ENCODE data around the gene TUBB.
"Not testable (repeated sequence)": the region's sequence is repeated elsewhere in the genome, so short reads cannot be mapped to it uniquely, and the experiment has no call there.

Gene TUBB

DNA sequence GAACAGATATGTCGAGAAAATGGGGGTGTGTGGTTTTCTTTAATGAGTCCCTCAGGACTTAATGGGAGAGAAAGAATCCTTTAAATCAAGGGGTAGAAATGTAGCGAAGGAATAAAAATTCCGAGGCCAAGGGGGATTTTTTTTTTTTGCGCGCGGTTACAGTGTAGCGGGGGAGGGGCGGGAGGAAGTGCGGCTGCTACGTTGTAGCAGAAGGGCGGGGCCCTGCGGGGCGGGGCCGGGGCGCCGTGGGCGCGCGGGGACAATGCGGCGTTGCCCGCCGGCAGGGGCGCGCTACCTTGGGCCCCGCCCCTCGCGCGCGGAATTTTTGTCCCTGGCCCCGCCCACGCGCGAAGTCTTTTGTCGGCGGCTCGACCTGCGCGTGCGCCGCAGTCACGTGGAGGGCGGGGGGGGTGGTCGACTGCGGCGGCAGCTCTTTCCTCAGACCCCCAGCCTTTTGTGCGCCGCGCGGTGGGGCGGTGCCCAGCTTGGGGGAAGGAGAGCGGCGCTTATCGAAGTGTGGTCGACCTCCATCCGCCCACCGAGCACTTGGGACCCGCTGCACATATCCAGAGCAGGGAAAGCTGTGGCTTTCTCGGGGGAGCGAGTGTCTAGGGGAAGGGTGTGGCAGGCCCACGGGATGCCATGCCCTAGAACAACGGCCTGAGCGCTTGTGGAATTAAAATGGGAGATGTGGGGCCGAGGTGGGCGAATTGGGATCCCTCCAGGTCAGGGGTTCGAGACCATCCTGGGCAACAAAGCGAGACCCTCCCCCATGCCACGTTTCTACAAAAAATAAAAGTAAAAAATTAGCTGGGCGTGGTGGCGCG is 1.3 kb downstream of the TUBB start:
- peaks cover 47% of the 10 kb centered on the region for H3K36me3 Mint-ChIP-seq (ENCODE audit: low read depth)
- H3K27ac Mint-ChIP-seq: peak overlapping the region; percentile 97 to 99 (median 99)
- H3K4me1 Mint-ChIP-seq: peaks cover 58% of the 10 kb centered on the region
- H3K9me3 Mint-ChIP-seq: no peaks in the 10 kb centered on the region
- H3K27me3 Mint-ChIP-seq (ENCODE audit: low read depth): no peaks in the 10 kb centered on the region
- TF ChIP-seq CTCF (IDR thresholded peaks at IDR 0.05; ENCODE audit: unreplicated experiment in 3 of 3): peak; percentile 43 to 44 (median 44)
- H3K4me3 Mint-ChIP-seq: peak overlapping the region; percentile 99

DNA sequence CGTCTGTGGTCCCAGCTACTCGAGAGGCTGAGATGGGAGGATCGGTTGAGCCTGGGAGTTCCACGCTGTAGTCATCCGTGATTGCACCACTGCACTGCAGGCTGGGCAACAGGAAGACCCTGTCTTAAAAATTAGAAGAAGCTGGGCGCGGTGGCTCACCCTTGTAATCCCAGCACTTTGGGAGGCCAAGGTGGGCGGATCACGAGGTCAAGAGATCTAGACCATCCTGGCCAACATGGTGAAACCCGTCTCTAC is 1.8 kb downstream of the TUBB start:
- Mint-ChIP-seq H3K36me3 (ENCODE audit: low read depth) (peaks cover 50% of the 10 kb centered on the region), H3K4me1 (peaks cover 56% of the 10 kb centered on the region), H3K4me3 (peak overlapping the region; percentile 99), H3K27ac (peak overlapping the region; percentile 83 to 99 (median 97))
- H3K27me3 Mint-ChIP-seq (ENCODE audit: low read depth); H3K9me3 Mint-ChIP-seq: not testable (repeated sequence)

GRCh38 chr6:30722280-30723112 is 2.3 kb downstream of the TUBB start:
- Mint-ChIP-seq H3K27me3 (ENCODE audit: low read depth) (no peaks in the 10 kb centered on the region), H3K4me3 (peak overlapping the region; percentile 99), H3K27ac (peak overlapping the region; percentile 83 to 99 (median 97)), H3K4me1 (peaks cover 51% of the 10 kb centered on the region), H3K9me3 (no peaks in the 10 kb centered on the region), H3K36me3 (ENCODE audit: low read depth) (peaks cover 51% of the 10 kb centered on the region)
- TF ChIP-seq CTCF (IDR thresholded peaks at IDR 0.05; ENCODE audit: unreplicated experiment in 3 of 3): peak; percentile 91 to 98 (median 95)

- Mint-ChIP-seq H3K27ac (peak overlapping the region; percentile 54 to 99 (median 83)), H3K4me3 (peak overlapping the region; percentile 99), H3K4me1 (peaks cover 47% of the 10 kb centered on the region), H3K36me3 (ENCODE audit: low read depth) (peaks cover 59% of the 10 kb centered on the region)
- H3K27me3 Mint-ChIP-seq (ENCODE audit: low read depth); H3K9me3 Mint-ChIP-seq: not testable (repeated sequence)
These were observed 3.1 kb downstream of the TUBB start for GRCh38 chr6:30723159-30723842.

- not testable (repeated sequence) for H3K9me3 Mint-ChIP-seq; H3K27me3 Mint-ChIP-seq (ENCODE audit: low read depth)
- Mint-ChIP-seq H3K4me1 (peaks cover 46% of the 10 kb centered on the region), H3K36me3 (ENCODE audit: low read depth) (peaks cover 59% of the 10 kb centered on the region), H3K4me3 (peak overlapping the region; percentile 99), H3K27ac (peak overlapping the region; percentile 0 to 99 (median 83))
These were observed 3.9 kb downstream of the TUBB start for GRCh38 chr6:30723843-30724741.

DNA sequence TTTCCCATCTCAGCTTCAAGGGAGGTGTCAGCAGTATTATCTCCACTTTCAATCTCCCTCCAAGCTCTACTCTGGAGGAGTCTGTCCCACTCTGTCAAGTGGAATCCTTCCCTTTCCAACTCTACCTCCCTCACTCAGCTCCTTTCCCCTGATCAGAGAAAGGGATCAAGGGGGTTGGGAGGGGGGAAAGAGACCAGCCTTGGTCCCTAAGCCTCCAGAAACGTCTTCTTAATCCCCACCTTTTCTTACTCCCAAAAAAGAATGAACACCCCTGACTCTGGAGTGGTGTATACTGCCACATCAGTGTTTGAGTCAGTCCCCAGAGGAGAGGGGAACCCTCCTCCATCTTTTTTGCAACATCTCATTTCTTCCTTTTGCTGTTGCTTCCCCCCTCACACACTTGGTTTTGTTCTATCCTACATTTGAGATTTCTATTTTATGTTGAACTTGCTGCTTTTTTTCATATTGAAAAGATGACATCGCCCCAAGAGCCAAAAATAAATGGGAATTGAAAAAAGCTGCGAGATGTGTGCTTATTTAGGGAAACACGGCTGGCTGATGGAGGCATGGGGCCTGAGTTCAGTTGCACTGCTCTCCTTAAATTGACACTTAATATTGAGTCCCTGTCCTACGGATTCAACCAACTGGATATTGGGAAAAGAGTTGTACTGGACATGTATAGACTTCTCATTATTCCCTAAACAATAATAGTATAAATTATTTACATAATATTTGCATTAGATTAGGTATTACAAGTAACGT is 4.9 kb downstream of the TUBB start:
- H3K9me3 Mint-ChIP-seq: no peaks in the 10 kb centered on the region
- peaks cover 36% of the 10 kb centered on the region for H3K4me1 Mint-ChIP-seq
- peaks cover 63% of the 10 kb centered on the region for H3K36me3 Mint-ChIP-seq (ENCODE audit: low read depth)
- peak overlapping the region; percentile 47 to 63 (median 61) for H3K4me3 Mint-ChIP-seq
- H3K27ac Mint-ChIP-seq: peak overlapping the region; percentile 0 to 40 (median 28)
- H3K27me3 Mint-ChIP-seq (ENCODE audit: low read depth): no peaks in the 10 kb centered on the region
- no peak for TF ChIP-seq CTCF (IDR thresholded peaks at IDR 0.05; ENCODE audit: unreplicated experiment in 3 of 3)
